Stomach (tissue), 4 donors: ENCODE measurements around the gene BPIFA2.

ENCODE experiments used
- CTCF ChIP-seq, 7 experiments: fragments of 450-650 bp in 4 of 7; fragments of 200-600 bp in 3 of 7; sonication (generic) in 3 of 7; IDR thresholded peaks; one replicate each; pipeline ENCODE4 v1.5.1; 2016 to 2019; ENCODE audit warnings: antibody characterized with exemption in 7 of 7, control low read depth in 2 of 7, mild to moderate bottlenecking in 1 of 7
- EP300 ChIP-seq: sonication (generic); formaldehyde crosslinking; IDR thresholded peaks from one replicate; pipeline ENCODE4 v1.6.1; 2017; ENCODE audit warnings: antibody characterized with exemption
- POLR2A ChIP-seq, 4 donors: fragments of 450-650 bp; IDR thresholded peaks; one replicate each; pipeline ENCODE4 v1.6.1; 2016; ENCODE audit warnings: antibody characterized with exemption in 4 of 4, control low read depth in 2 of 4, mild to moderate bottlenecking in 1 of 4, moderate library complexity in 1 of 4
- POLR2AphosphoS5 ChIP-seq, 3 donors: sonication (generic); formaldehyde crosslinking; IDR thresholded peaks; one replicate each; pipeline ENCODE4 v1.6.1; 2016; ENCODE audit warnings: antibody characterized with exemption in 3 of 3

- TF ChIP-seq POLR2A (IDR thresholded peaks at IDR 0.05) (no peak), CTCF (IDR thresholded peaks at IDR 0.05) (peak in 3 of 7 experiments; percentile 6 to 33 (median 32)), EP300 (no peak), POLR2AphosphoS5 (IDR thresholded peaks at IDR 0.05) (no peak)
Observed at GRCh38 chr20:33169176-33169794, 1.3 kb downstream of the BPIFA2 start.
